GM23338 (cell line): ENCODE results near the gene PHTF1.

Experiments
- CTCF ChIP-seq, 2 experiments: fragments of 200-600 bp in 1 of 2; sonication (generic) in 1 of 2; conservative IDR thresholded peaks; 2 replicates each; pipeline versions ENCODE4 v1.5.1 to v1.6.1; 2016 to 2017; ENCODE audit warnings: antibody characterized with exemption in 2 of 2, low read depth in 2 of 2, mild to moderate bottlenecking in 2 of 2, moderate library complexity in 1 of 2
- EZH2 ChIP-seq: fragments of 200-600 bp; sonication (generic); IDR thresholded peaks from one replicate; pipeline ENCODE4 v1.8.0; 2017; ENCODE audit warnings: antibody characterized with exemption, mild to moderate bottlenecking, low read depth; ENCODE audit not compliant: unreplicated experiment
- EZH2phosphoT487 ChIP-seq: fragments of 200-600 bp; sonication (generic); IDR thresholded peaks from one replicate; pipeline ENCODE4 v1.8.1; 2018; ENCODE audit warnings: antibody characterized with exemption; ENCODE audit not compliant: unreplicated experiment
- POLR2AphosphoS5 ChIP-seq: IDR thresholded peaks from 2 replicates; pipeline ENCODE4 v1.6.1; 2016; ENCODE audit warnings: antibody characterized with exemption, low read depth
- STAT1 ChIP-seq: IDR thresholded peaks from one replicate; pipeline ENCODE4 v1.6.1; 2016; ENCODE audit warnings: antibody characterized with exemption; ENCODE audit not compliant: unreplicated experiment

GRCh38 chr1:113662101-113662500 is 97.2 kb downstream of the PHTF1 start:
- TF ChIP-seq EZH2phosphoT487 (no peak), CTCF (conservative IDR thresholded peaks at IDR 0.05; ENCODE audit: low read depth in 2 of 2) (no peak), EZH2 (no peak), STAT1 (no peak), POLR2AphosphoS5 (no peak)
